Measurements from ENCODE around the gene ARHGEF4. TPM values are rescaled to one million over a fixed set of nuclear protein-coding genes. Genes with fewer than 3 reads are reported as not detected.
A peak's percentile ranks its signal among the peaks of the same experiment; 100 is the strongest.

The ARHGEF4 gene
- total and polyA plus RNA-seq, 9 donors, result 6.1 to 15.4 (median 8.3) TPM

- Histone ChIP-seq H3K27ac (ENCODE audit: low read length) (no peak overlapping the region), H3K9me3 (replicated peaks; ENCODE audit: control insufficient read depth, low read depth, low read length) (no peaks in the 10 kb centered on the region), H3K4me3 (ENCODE audit: low read length) (no peak overlapping the region), H3K36me3 (ENCODE audit: control insufficient read depth, insufficient read depth, low read length) (no peaks in the 10 kb centered on the region), H3K27me3 (ENCODE audit: control insufficient read depth, insufficient read depth, low read length) (peaks cover 43% of the 10 kb centered on the region), H3K4me1 (ENCODE audit: control insufficient read depth, insufficient read depth, low read length) (no peaks in the 10 kb centered on the region)
- WGBS (ENCODE audit: insufficient coverage), result 31% methylated on average over 50 of the region's 50 CpGs
- DNase-seq, result no peak
Observed at GRCh38 chr2:130915595-130916437, 79.1 kb downstream of the ARHGEF4 start.

- H3K9me3 ChIP-seq (replicated peaks; ENCODE audit: control insufficient read depth, low read depth, low read length), result no peaks in the 10 kb centered on the region
- 11% methylated on average over 15 of the region's 19 CpGs for WGBS (ENCODE audit: insufficient coverage)
- DNase-seq, result no peak
- H3K4me1 ChIP-seq (ENCODE audit: control insufficient read depth, insufficient read depth, low read length), result no peaks in the 10 kb centered on the region
- H3K27ac ChIP-seq (ENCODE audit: low read length), result no peak overlapping the region
- H3K36me3 ChIP-seq (ENCODE audit: control insufficient read depth, insufficient read depth, low read length), result no peaks in the 10 kb centered on the region
- peaks cover 43% of the 10 kb centered on the region for H3K27me3 ChIP-seq (ENCODE audit: control insufficient read depth, insufficient read depth, low read length)
- no peak overlapping the region for H3K4me3 ChIP-seq (ENCODE audit: low read length)
Observed at GRCh38 chr2:130916438-130916705, 79.7 kb downstream of the ARHGEF4 start.

- H3K9me3 ChIP-seq (replicated peaks; ENCODE audit: control insufficient read depth, low read depth, low read length), result no peaks in the 10 kb centered on the region
- no peak for DNase-seq
- H3K27me3 ChIP-seq (ENCODE audit: control insufficient read depth, insufficient read depth, low read length), result peaks cover 40% of the 10 kb centered on the region
- H3K4me3 ChIP-seq (ENCODE audit: low read length), result no peak overlapping the region
- no peaks in the 10 kb centered on the region for H3K36me3 ChIP-seq (ENCODE audit: control insufficient read depth, insufficient read depth, low read length)
- WGBS (ENCODE audit: insufficient coverage), result 80% methylated on average over 22 of the region's 24 CpGs
- H3K27ac ChIP-seq (ENCODE audit: low read length), result no peak overlapping the region
- H3K4me1 ChIP-seq (ENCODE audit: control insufficient read depth, insufficient read depth, low read length), result no peaks in the 10 kb centered on the region
Observed at GRCh38 chr2:130917006-130917688, 80.4 kb downstream of the ARHGEF4 start.

GRCh38 chr2:130918393-130918792 lies 81.7 kb downstream of the ARHGEF4 start:
- Histone ChIP-seq H3K27ac (ENCODE audit: low read length) (no peak overlapping the region), H3K9me3 (replicated peaks; ENCODE audit: control insufficient read depth, low read depth, low read length) (no peaks in the 10 kb centered on the region), H3K4me3 (ENCODE audit: low read length) (no peak overlapping the region), H3K4me1 (ENCODE audit: control insufficient read depth, insufficient read depth, low read length) (no peaks in the 10 kb centered on the region), H3K27me3 (ENCODE audit: control insufficient read depth, insufficient read depth, low read length) (peaks cover 40% of the 10 kb centered on the region), H3K36me3 (ENCODE audit: control insufficient read depth, insufficient read depth, low read length) (no peaks in the 10 kb centered on the region)
- no peak for DNase-seq
- WGBS (ENCODE audit: insufficient coverage), result 69% methylated on average over 16 of the region's 21 CpGs

GRCh38 chr2:130920415-130921163 lies 83.9 kb downstream of the ARHGEF4 start:
- no peak overlapping the region for H3K4me3 ChIP-seq (ENCODE audit: low read length)
- 8% methylated on average over 1 of the region's 7 CpGs for WGBS (ENCODE audit: insufficient coverage)
- no peak overlapping the region for H3K27ac ChIP-seq (ENCODE audit: low read length)
- no peaks in the 10 kb centered on the region for H3K36me3 ChIP-seq (ENCODE audit: control insufficient read depth, insufficient read depth, low read length)
- H3K4me1 ChIP-seq (ENCODE audit: control insufficient read depth, insufficient read depth, low read length), result no peaks in the 10 kb centered on the region
- DNase-seq, result peak; percentile 55
- H3K27me3 ChIP-seq (ENCODE audit: control insufficient read depth, insufficient read depth, low read length), result peaks cover 23% of the 10 kb centered on the region
- no peaks in the 10 kb centered on the region for H3K9me3 ChIP-seq (replicated peaks; ENCODE audit: control insufficient read depth, low read depth, low read length)

- Histone ChIP-seq H3K4me1 (ENCODE audit: control insufficient read depth, insufficient read depth, low read length) (no peaks in the 10 kb centered on the region), H3K9me3 (replicated peaks; ENCODE audit: control insufficient read depth, low read depth, low read length) (no peaks in the 10 kb centered on the region), H3K27me3 (ENCODE audit: control insufficient read depth, insufficient read depth, low read length) (peaks cover 18% of the 10 kb centered on the region), H3K36me3 (ENCODE audit: control insufficient read depth, insufficient read depth, low read length) (no peaks in the 10 kb centered on the region), H3K4me3 (ENCODE audit: low read length) (no peak overlapping the region), H3K27ac (ENCODE audit: low read length) (no peak overlapping the region)
- no CpG with 5 or more reads among the region's 8 CpGs for WGBS (ENCODE audit: insufficient coverage)
- DNase-seq, result no peak
Observed at GRCh38 chr2:130921164-130921476, 84.4 kb downstream of the ARHGEF4 start.

GRCh38 chr2:130922417-130922816 lies 85.7 kb downstream of the ARHGEF4 start:
- WGBS (ENCODE audit: insufficient coverage), result 75% methylated on average over 2 of the region's 2 CpGs
- H3K27me3 ChIP-seq (ENCODE audit: control insufficient read depth, insufficient read depth, low read length), result peaks cover 5% of the 10 kb centered on the region
- no peaks in the 10 kb centered on the region for H3K36me3 ChIP-seq (ENCODE audit: control insufficient read depth, insufficient read depth, low read length)
- no peak overlapping the region for H3K4me3 ChIP-seq (ENCODE audit: low read length)
- H3K27ac ChIP-seq (ENCODE audit: low read length), result no peak overlapping the region
- no peaks in the 10 kb centered on the region for H3K4me1 ChIP-seq (ENCODE audit: control insufficient read depth, insufficient read depth, low read length)
- no peaks in the 10 kb centered on the region for H3K9me3 ChIP-seq (replicated peaks; ENCODE audit: control insufficient read depth, low read depth, low read length)
- no peak for DNase-seq

- Histone ChIP-seq H3K27ac (ENCODE audit: low read length) (no peak overlapping the region), H3K9me3 (replicated peaks; ENCODE audit: control insufficient read depth, low read depth, low read length) (no peaks in the 10 kb centered on the region), H3K27me3 (ENCODE audit: control insufficient read depth, insufficient read depth, low read length) (peaks cover 3% of the 10 kb centered on the region), H3K36me3 (ENCODE audit: control insufficient read depth, insufficient read depth, low read length) (no peaks in the 10 kb centered on the region), H3K4me1 (ENCODE audit: control insufficient read depth, insufficient read depth, low read length) (no peaks in the 10 kb centered on the region), H3K4me3 (ENCODE audit: low read length) (no peak overlapping the region)
- 71% methylated on average over 1 of the region's 4 CpGs for WGBS (ENCODE audit: insufficient coverage)
- DNase-seq, result no peak
Observed at GRCh38 chr2:130928385-130928784, 91.7 kb downstream of the ARHGEF4 start.

GRCh38 chr2:130930740-130931659 lies 94.3 kb downstream of the ARHGEF4 start:
- no peaks in the 10 kb centered on the region for H3K4me1 ChIP-seq (ENCODE audit: control insufficient read depth, insufficient read depth, low read length)
- H3K4me3 ChIP-seq (ENCODE audit: low read length), result no peak overlapping the region
- no peaks in the 10 kb centered on the region for H3K9me3 ChIP-seq (replicated peaks; ENCODE audit: control insufficient read depth, low read depth, low read length)
- 81% methylated on average over 12 of the region's 12 CpGs for WGBS (ENCODE audit: insufficient coverage)
- peaks cover 3% of the 10 kb centered on the region for H3K27me3 ChIP-seq (ENCODE audit: control insufficient read depth, insufficient read depth, low read length)
- H3K27ac ChIP-seq (ENCODE audit: low read length), result no peak overlapping the region
- no peaks in the 10 kb centered on the region for H3K36me3 ChIP-seq (ENCODE audit: control insufficient read depth, insufficient read depth, low read length)
- DNase-seq, result no peak
